SK-N-SH (cell line): ENCODE data around the gene TFEB. TPM values are rescaled to one million over a fixed set of nuclear protein-coding genes. Genes with fewer than 3 reads are reported as not detected.

Experiments
- CTCF ChIA-PET: fragments of 300-600, 350-600 bp; formaldehyde crosslinking; extraction: SDS; loops from one replicate; lab custom pipeline; 2021; lab: Yijun Ruan, JAX
- POLR2A ChIA-PET: fragments of 350-600 bp; sonication (Branson Sonifier 250); formaldehyde crosslinking; extraction: SDS; loops from one replicate; lab custom pipeline; 2020; ENCODE audit warnings: antibody characterized with exemption, inconsistent platforms; lab: Yijun Ruan, JAX
- DNase-seq: peaks from one replicate; pipeline ENCODE4 v3.0.0; 2012
- H2AFZ ChIP-seq: fragments of 200-600 bp; sonication (generic); 2 replicates; pipeline ENCODE4 v1.8.1; 2016; ENCODE audit warnings: antibody characterized with exemption, mild to moderate bottlenecking, low read depth
- H3F3A ChIP-seq: fragments of 200-600 bp; sonication (generic); replicated peaks from 2 replicates; pipeline ENCODE3; 2016; ENCODE audit warnings: antibody characterized with exemption, mild to moderate bottlenecking; ENCODE audit not compliant: insufficient read depth
- H3K27ac ChIP-seq, 2 experiments: fragments of 200-500 bp in 1 of 2; fragments of 200-600 bp in 1 of 2; sonication (Bioruptor generic) in 1 of 2; sonication (generic), shearing (Covaris generic) in 1 of 2; 2 replicates each; pipeline versions ENCODE4 v1.5.1 to v1.6.1; 2014 to 2016; ENCODE audit warnings: low read depth in 2 of 2, inconsistent platforms in 1 of 2, low read length in 1 of 2, mild to moderate bottlenecking in 1 of 2, mixed read lengths in 1 of 2
- H3K27me3 ChIP-seq: fragments of 200-600 bp; sonication (generic), shearing (Covaris generic); 2 replicates; pipeline ENCODE4 v1.6.1; 2016; ENCODE audit warnings: mixed run types; ENCODE audit not compliant: insufficient read depth
- H3K36me3 ChIP-seq, 2 experiments: fragments of 200-500 bp in 1 of 2; fragments of 200-600 bp in 1 of 2; sonication (Bioruptor generic) in 1 of 2; sonication (generic) in 1 of 2; replicated peaks in 1 of 2; 2 replicates each; pipeline versions ENCODE3 to v1.5.1; 2014 to 2016; ENCODE audit warnings: low read length in 1 of 2, mild to moderate bottlenecking in 1 of 2; ENCODE audit not compliant: insufficient read depth in 2 of 2, control insufficient read depth in 1 of 2
- H3K4me1 ChIP-seq, 2 experiments: fragments of 200-500 bp in 1 of 2; fragments of 200-600 bp in 1 of 2; sonication (Bioruptor generic) in 1 of 2; sonication (generic), shearing (Covaris generic) in 1 of 2; 2 replicates each; pipeline versions ENCODE4 v1.5.1 to v1.6.1; 2014 to 2016; ENCODE audit warnings: low read depth in 1 of 2, low read length in 1 of 2, mixed run types in 1 of 2; ENCODE audit not compliant: insufficient read depth in 2 of 2, control insufficient read depth in 1 of 2
- H3K4me2 ChIP-seq: fragments of 200-600 bp; sonication (generic), shearing (Covaris generic); 2 replicates; pipeline ENCODE4 v1.6.1; 2017; ENCODE audit warnings: mixed run types
- H3K4me3 ChIP-seq, 2 experiments: fragments of 200-500 bp in 1 of 2; fragments of 200-600 bp in 1 of 2; sonication (Bioruptor generic) in 1 of 2; sonication (generic), shearing (Covaris generic) in 1 of 2; 2 replicates each; pipeline versions ENCODE4 v1.5.1 to v1.8.1; 2014 to 2016; ENCODE audit warnings: low read depth in 2 of 2, inconsistent platforms in 1 of 2, low read length in 1 of 2, mild to moderate bottlenecking in 1 of 2, mixed read lengths in 1 of 2, moderate library complexity in 1 of 2
- H3K79me2 ChIP-seq: fragments of 200-600 bp; sonication (generic); 2 replicates; pipeline ENCODE4 v1.8.1; 2017; ENCODE audit warnings: mild to moderate bottlenecking; ENCODE audit not compliant: insufficient read depth
- H3K9ac ChIP-seq: fragments of 200-600 bp; sonication (generic); 2 replicates; pipeline ENCODE4 v1.6.1; 2017; ENCODE audit warnings: mixed run types
- H3K9me2 ChIP-seq: fragments of 200-600 bp; sonication (generic); 2 replicates; pipeline ENCODE4 v1.6.1; 2017; ENCODE audit warnings: mixed run types
- H3K9me3 ChIP-seq: fragments of 200-600 bp; sonication (generic); 2 replicates; pipeline ENCODE4 v1.6.1; 2017; ENCODE audit warnings: mixed run types, mild to moderate bottlenecking, moderate library complexity
- H4K20me1 ChIP-seq: fragments of 200-600 bp; sonication (generic); 2 replicates; pipeline ENCODE4 v1.6.1; 2017; ENCODE audit warnings: mild to moderate bottlenecking, mixed run types; ENCODE audit not compliant: insufficient read depth
- CHD2 ChIP-seq: fragments of 150-350 bp; IDR thresholded peaks from 2 replicates; pipeline ENCODE4 v1.6.1; 2018; ENCODE audit warnings: low read length; ENCODE audit not compliant: partially characterized antibody
- EZH2phosphoT487 ChIP-seq: fragments of 200-600 bp; sonication (generic); IDR thresholded peaks from 2 replicates; pipeline ENCODE4 v1.6.1; 2017; ENCODE audit warnings: low read depth, mixed run types, mild to moderate bottlenecking, antibody characterized with exemption, moderate library complexity, borderline replicate concordance
- JUND ChIP-seq: IDR thresholded peaks from 2 replicates; pipeline ENCODE4 v1.4.0; 2012
- MEF2A ChIP-seq: IDR thresholded peaks from 2 replicates; pipeline ENCODE4 v1.4.0; 2012; ENCODE audit warnings: low read depth, borderline replicate concordance
- NFIC ChIP-seq: IDR thresholded peaks from 2 replicates; pipeline ENCODE4 v1.4.0; 2012; ENCODE audit warnings: borderline replicate concordance
- POLR2AphosphoS5 ChIP-seq: IDR thresholded peaks from 2 replicates; pipeline ENCODE4 v1.6.1; 2012; ENCODE audit warnings: low read depth, low read length
- RXRA ChIP-seq: IDR thresholded peaks from 2 replicates; pipeline ENCODE4 v1.4.0; 2012; ENCODE audit warnings: low read depth, mild to moderate bottlenecking, borderline replicate concordance
- SMC3 ChIP-seq: IDR thresholded peaks from 2 replicates; pipeline ENCODE4 v1.6.1; 2012; ENCODE audit warnings: low read depth, low read length, improper control_type of control experiment
- TAF1 ChIP-seq: IDR thresholded peaks from 2 replicates; pipeline ENCODE4 v1.6.1; 2012; ENCODE audit warnings: low read depth, mild to moderate bottlenecking, low read length, moderate library complexity, borderline replicate concordance
- TCF12 ChIP-seq: IDR thresholded peaks from 2 replicates; pipeline ENCODE4 v1.4.0; 2012
- YY1 ChIP-seq: IDR thresholded peaks from 2 replicates; pipeline ENCODE4 v1.4.0; 2012; ENCODE audit warnings: low read depth, mild to moderate bottlenecking
- WGBS: methylation state at CpG from one replicate; pipeline ENCODE4 v1.1.6; 2017; ENCODE audit warnings: low lambda C conversion rate; 5-methylcytosine and 5-hydroxymethylcytosine counted together
- polyA plus RNA-seq, 3 experiments: library from polyadenylated mRNA; depleted of rRNA; stranded (reverse); fragments of >200 nt; gene quantifications; 2 replicates each; pipeline ENCODE4 v1.2.3, GENCODE V29; 2012
- TF ChIP-seq, protein P1 (sequence below): fragments of 150-350 bp; IDR thresholded peaks from 2 replicates; pipeline ENCODE4 v1.6.1; 2017; ENCODE audit warnings: antibody characterized with exemption, low read length, low read depth, borderline replicate concordance
- TF ChIP-seq, protein P2 (sequence below): IDR thresholded peaks from 2 replicates; pipeline ENCODE4 v1.4.0; 2012; ENCODE audit warnings: low read depth, borderline replicate concordance
- TF ChIP-seq, protein P3 (sequence below): IDR thresholded peaks from 2 replicates; pipeline ENCODE4 v1.6.1; 2012; ENCODE audit warnings: mild to moderate bottlenecking, low read depth, low read length, moderate library complexity

Gene TFEB
- polyA plus RNA-seq, 1 of the 3 experiments (the other 2 are of a cell fraction) = 6.2 TPM

DNA sequence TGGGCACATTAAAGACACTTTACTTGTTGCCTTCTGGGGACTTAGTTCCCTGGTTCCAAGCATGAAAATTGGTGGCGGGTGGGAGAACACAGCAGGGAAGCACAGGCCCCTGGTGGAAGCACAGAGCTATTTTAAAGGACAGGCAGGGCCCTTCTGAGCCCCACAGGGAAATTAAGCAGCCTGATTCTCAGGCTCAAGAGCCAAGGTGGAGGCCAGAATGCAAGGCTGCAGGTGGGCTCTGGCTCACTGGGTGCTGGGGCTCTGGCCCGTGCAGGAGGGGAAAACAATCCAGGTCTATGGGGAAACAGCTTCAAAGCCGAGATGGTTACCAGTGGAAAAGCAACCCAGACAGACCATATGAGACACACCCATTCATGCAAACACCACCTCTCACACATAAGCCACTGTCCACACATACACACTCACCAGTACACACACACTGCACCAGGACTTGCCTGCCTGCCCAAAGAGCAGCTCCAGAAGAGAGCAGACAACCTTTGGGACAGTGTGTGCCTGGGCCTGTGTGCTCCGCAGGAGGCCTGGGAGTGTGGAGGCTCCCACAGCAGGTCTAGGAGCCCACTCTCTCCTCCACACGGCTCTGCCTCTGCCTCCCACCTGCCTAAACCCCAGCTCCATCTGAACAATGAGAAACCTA, 30.6 kb downstream of the TFEB start:
- Histone ChIP-seq H3K79me2 (peaks cover 31% of the 10 kb centered on the region), H3K4me1 (peaks cover 19 to 31% of the 10 kb centered on the region in 2 experiments; a peak in 3 of 4 replicates), H2AFZ (no peak overlapping the region), H3K9me3 (no peaks in the 10 kb centered on the region), H3K36me3 (no peaks in the 10 kb centered on the region), H3K27ac (peak overlapping the region in 1 of 2 experiments; percentile 83; a peak in 1 of 4 replicates), H3K4me3 (no peak overlapping the region), H3K9ac (peak overlapping the region; percentile 44), H3K4me2 (peak overlapping the region; percentile 64; the same call in 1 of the 2 replicates), H3K9me2 (no peaks in the 10 kb centered on the region), H3F3A (peaks cover 14% of the 10 kb centered on the region), H4K20me1 (no peaks in the 10 kb centered on the region), H3K27me3 (no peaks in the 10 kb centered on the region)
- 98% methylated on average over 4 of the region's 5 CpGs for WGBS
- ChIA-PET CTCF (interaction anchor here (0.9 to 3.3 kb wide), 15 partner anchors 11 to 385 kb away, joined by 3 to 29 read pairs (median 6); partner anchors contain the start of genes TFEB and TOMM6), POLR2A (interaction anchor here (1.4 kb wide), 1 partner anchor 25 kb away, joined by 3 read pairs; no protein-coding TSS in a partner anchor)
- TF ChIP-seq, protein P1, sequence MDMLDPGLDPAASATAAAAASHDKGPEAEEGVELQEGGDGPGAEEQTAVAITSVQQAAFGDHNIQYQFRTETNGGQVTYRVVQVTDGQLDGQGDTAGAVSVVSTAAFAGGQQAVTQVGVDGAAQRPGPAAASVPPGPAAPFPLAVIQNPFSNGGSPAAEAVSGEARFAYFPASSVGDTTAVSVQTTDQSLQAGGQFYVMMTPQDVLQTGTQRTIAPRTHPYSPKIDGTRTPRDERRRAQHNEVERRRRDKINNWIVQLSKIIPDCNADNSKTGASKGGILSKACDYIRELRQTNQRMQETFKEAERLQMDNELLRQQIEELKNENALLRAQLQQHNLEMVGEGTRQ = no peak
- TF ChIP-seq NFIC (no peak), JUND (no peak), TCF12 (no peak), POLR2AphosphoS5 (no peak), YY1 (no peak), SMC3 (no peak), RXRA (no peak), EZH2phosphoT487 (no peak), MEF2A (no peak), CHD2 (no peak), TAF1 (no peak)
- TF ChIP-seq, protein P2, sequence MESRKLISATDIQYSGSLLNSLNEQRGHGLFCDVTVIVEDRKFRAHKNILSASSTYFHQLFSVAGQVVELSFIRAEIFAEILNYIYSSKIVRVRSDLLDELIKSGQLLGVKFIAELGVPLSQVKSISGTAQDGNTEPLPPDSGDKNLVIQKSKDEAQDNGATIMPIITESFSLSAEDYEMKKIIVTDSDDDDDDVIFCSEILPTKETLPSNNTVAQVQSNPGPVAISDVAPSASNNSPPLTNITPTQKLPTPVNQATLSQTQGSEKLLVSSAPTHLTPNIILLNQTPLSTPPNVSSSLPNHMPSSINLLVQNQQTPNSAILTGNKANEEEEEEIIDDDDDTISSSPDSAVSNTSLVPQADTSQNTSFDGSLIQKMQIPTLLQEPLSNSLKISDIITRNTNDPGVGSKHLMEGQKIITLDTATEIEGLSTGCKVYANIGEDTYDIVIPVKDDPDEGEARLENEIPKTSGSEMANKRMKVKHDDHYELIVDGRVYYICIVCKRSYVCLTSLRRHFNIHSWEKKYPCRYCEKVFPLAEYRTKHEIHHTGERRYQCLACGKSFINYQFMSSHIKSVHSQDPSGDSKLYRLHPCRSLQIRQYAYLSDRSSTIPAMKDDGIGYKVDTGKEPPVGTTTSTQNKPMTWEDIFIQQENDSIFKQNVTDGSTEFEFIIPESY = no peak
- TF ChIP-seq, protein P3, sequence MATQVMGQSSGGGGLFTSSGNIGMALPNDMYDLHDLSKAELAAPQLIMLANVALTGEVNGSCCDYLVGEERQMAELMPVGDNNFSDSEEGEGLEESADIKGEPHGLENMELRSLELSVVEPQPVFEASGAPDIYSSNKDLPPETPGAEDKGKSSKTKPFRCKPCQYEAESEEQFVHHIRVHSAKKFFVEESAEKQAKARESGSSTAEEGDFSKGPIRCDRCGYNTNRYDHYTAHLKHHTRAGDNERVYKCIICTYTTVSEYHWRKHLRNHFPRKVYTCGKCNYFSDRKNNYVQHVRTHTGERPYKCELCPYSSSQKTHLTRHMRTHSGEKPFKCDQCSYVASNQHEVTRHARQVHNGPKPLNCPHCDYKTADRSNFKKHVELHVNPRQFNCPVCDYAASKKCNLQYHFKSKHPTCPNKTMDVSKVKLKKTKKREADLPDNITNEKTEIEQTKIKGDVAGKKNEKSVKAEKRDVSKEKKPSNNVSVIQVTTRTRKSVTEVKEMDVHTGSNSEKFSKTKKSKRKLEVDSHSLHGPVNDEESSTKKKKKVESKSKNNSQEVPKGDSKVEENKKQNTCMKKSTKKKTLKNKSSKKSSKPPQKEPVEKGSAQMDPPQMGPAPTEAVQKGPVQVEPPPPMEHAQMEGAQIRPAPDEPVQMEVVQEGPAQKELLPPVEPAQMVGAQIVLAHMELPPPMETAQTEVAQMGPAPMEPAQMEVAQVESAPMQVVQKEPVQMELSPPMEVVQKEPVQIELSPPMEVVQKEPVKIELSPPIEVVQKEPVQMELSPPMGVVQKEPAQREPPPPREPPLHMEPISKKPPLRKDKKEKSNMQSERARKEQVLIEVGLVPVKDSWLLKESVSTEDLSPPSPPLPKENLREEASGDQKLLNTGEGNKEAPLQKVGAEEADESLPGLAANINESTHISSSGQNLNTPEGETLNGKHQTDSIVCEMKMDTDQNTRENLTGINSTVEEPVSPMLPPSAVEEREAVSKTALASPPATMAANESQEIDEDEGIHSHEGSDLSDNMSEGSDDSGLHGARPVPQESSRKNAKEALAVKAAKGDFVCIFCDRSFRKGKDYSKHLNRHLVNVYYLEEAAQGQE = no peak
- no peak for DNase-seq
